Astrocyte (in vitro differentiated cells and primary cell): ENCODE data around the gene TRPM8. TPM values are rescaled to one million over a fixed set of nuclear protein-coding genes. Genes with fewer than 3 reads are reported as not detected.

ENCODE experiments used
- DNase-seq: peaks from one replicate; pipeline ENCODE4 v3.0.0-alpha.2; 2010; ENCODE audit warnings: low read depth
- FAIRE-seq: peaks from 2 replicates; lab custom pipeline; 2011; peaks lifted over from hg19 to GRCh38; lab: Jason Lieb, UNC
- H2AFZ ChIP-seq: 2 replicates; pipeline ENCODE4 v1.6.0; 2012; ENCODE audit warnings: low read depth, low read length, inconsistent platforms
- H3K27ac ChIP-seq: 2 replicates; pipeline ENCODE4 v1.5.1; 2011; ENCODE audit warnings: low read depth, low read length, inconsistent platforms
- H3K27me3 ChIP-seq: 2 replicates; pipeline ENCODE4 v1.6.0; 2011; ENCODE audit warnings: low read length, inconsistent platforms; ENCODE audit not compliant: insufficient read depth
- H3K36me3 ChIP-seq: 2 replicates; pipeline ENCODE4 v1.5.1; 2011; ENCODE audit warnings: low read length, inconsistent platforms; ENCODE audit not compliant: insufficient read depth
- H3K4me1 ChIP-seq: 2 replicates; pipeline ENCODE4 v1.5.1; 2011; ENCODE audit warnings: low read length, inconsistent platforms; ENCODE audit not compliant: insufficient read depth
- H3K4me2 ChIP-seq: 2 replicates; pipeline ENCODE4 v1.6.0; 2012; ENCODE audit warnings: low read length, inconsistent platforms
- H3K4me3 ChIP-seq: 2 replicates; pipeline ENCODE4 v1.5.1; 2011; ENCODE audit warnings: low read depth, mild to moderate bottlenecking, low read length, inconsistent platforms; ENCODE audit not compliant: insufficient read depth
- H3K79me2 ChIP-seq: 2 replicates; pipeline ENCODE4 v1.6.0; 2012; ENCODE audit warnings: mild to moderate bottlenecking, low read length, inconsistent platforms; ENCODE audit not compliant: insufficient read depth
- H3K9ac ChIP-seq: 2 replicates; pipeline ENCODE4 v1.6.0; 2012; ENCODE audit warnings: mild to moderate bottlenecking, low read length, inconsistent platforms
- H3K9me3 ChIP-seq: 2 replicates; pipeline ENCODE4 v1.5.1; 2012; ENCODE audit warnings: low read depth, mild to moderate bottlenecking, low read length, inconsistent platforms; ENCODE audit not compliant: insufficient read depth
- H4K20me1 ChIP-seq: 2 replicates; pipeline ENCODE4 v1.6.0; 2012; ENCODE audit warnings: low read length, inconsistent platforms; ENCODE audit not compliant: insufficient read depth
- H3K27ac Mint-ChIP-seq: one replicate; pipeline ENCODE4 v1.8.0; 2021; ENCODE audit warnings: mild to moderate bottlenecking, mixed read lengths; ENCODE audit not compliant: unreplicated experiment
- H3K27me3 Mint-ChIP-seq: one replicate; pipeline ENCODE4 v1.8.0; 2021; ENCODE audit warnings: low read depth, mixed read lengths; ENCODE audit not compliant: unreplicated experiment
- H3K36me3 Mint-ChIP-seq: one replicate; pipeline ENCODE4 v1.8.0; 2021; ENCODE audit warnings: low read depth, mixed read lengths; ENCODE audit not compliant: unreplicated experiment
- H3K4me1 Mint-ChIP-seq: one replicate; pipeline ENCODE4 v1.8.0; 2021; ENCODE audit warnings: low read depth, mixed read lengths; ENCODE audit not compliant: unreplicated experiment
- H3K4me3 Mint-ChIP-seq: one replicate; pipeline ENCODE4 v1.8.0; 2021; ENCODE audit warnings: mild to moderate bottlenecking, moderate library complexity, mixed read lengths; ENCODE audit not compliant: unreplicated experiment
- H3K9me3 Mint-ChIP-seq: one replicate; pipeline ENCODE4 v1.8.0; 2021; ENCODE audit warnings: mild to moderate bottlenecking, mixed read lengths; ENCODE audit not compliant: unreplicated experiment
- EZH2 ChIP-seq: IDR thresholded peaks from 2 replicates; pipeline ENCODE4 v1.6.1; 2012; ENCODE audit warnings: mild to moderate bottlenecking, low read length, inconsistent platforms; ENCODE audit not compliant: insufficient read depth
- total RNA-seq: library from RNA; stranded (reverse); gene quantifications from 2 replicates; pipeline ENCODE4 v1.2.1, GENCODE V29; 2021
- TF ChIP-seq, protein P1 (sequence below): IDR thresholded peaks from 2 replicates; pipeline ENCODE4 v1.5.1; 2011; ENCODE audit warnings: low read depth, mild to moderate bottlenecking, inconsistent platforms, low read length, moderate library complexity; ENCODE audit not compliant: insufficient read depth

The TRPM8 gene
- total RNA-seq, 1 donor from 2014 or later = 0.95 TPM

DNA sequence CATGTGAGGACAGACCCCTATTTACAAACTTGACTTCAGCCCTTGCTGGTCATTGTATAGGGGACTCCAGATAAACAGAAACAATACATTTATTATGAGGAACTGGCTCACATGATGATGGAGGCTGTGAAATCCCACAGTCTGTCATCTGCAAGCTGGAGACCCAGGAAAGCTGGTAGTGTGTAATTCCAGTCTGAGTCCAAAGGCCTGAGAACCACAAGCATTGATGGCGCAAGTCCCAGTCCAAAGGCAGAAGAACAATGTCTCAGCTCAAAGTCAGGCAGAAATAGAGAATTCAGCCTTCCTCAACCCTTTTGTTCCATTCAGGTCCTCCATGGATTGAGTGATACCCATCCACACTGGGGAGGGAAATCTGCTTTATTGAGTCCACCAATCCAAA lies 105.3 kb downstream of the TRPM8 start:
- no peak for FAIRE-seq
- no peak overlapping the region for H3K9ac ChIP-seq
- H3K4me2 ChIP-seq = no peak overlapping the region
- peaks cover 13% of the 10 kb centered on the region for H3K4me1 ChIP-seq
- H3K9me3 Mint-ChIP-seq = peaks cover 16% of the 10 kb centered on the region
- H3K9me3 ChIP-seq = peaks cover 4% of the 10 kb centered on the region
- peak; percentile 13 for DNase-seq
- H3K27me3 ChIP-seq = no peaks in the 10 kb centered on the region
- H3K27ac Mint-ChIP-seq = no peak overlapping the region
- H3K4me3 ChIP-seq = no peak overlapping the region
- no peaks in the 10 kb centered on the region for H3K79me2 ChIP-seq
- H3K36me3 Mint-ChIP-seq = peaks cover 4% of the 10 kb centered on the region
- H2AFZ ChIP-seq = no peak overlapping the region
- TF ChIP-seq, protein P1, sequence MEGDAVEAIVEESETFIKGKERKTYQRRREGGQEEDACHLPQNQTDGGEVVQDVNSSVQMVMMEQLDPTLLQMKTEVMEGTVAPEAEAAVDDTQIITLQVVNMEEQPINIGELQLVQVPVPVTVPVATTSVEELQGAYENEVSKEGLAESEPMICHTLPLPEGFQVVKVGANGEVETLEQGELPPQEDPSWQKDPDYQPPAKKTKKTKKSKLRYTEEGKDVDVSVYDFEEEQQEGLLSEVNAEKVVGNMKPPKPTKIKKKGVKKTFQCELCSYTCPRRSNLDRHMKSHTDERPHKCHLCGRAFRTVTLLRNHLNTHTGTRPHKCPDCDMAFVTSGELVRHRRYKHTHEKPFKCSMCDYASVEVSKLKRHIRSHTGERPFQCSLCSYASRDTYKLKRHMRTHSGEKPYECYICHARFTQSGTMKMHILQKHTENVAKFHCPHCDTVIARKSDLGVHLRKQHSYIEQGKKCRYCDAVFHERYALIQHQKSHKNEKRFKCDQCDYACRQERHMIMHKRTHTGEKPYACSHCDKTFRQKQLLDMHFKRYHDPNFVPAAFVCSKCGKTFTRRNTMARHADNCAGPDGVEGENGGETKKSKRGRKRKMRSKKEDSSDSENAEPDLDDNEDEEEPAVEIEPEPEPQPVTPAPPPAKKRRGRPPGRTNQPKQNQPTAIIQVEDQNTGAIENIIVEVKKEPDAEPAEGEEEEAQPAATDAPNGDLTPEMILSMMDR = no peak
- no peak for TF ChIP-seq EZH2
- H3K36me3 ChIP-seq = no peaks in the 10 kb centered on the region
- H4K20me1 ChIP-seq = no peaks in the 10 kb centered on the region
- H3K4me3 Mint-ChIP-seq = no peak overlapping the region
- peaks cover 5% of the 10 kb centered on the region for H3K4me1 Mint-ChIP-seq
- no peak overlapping the region for H3K27ac ChIP-seq
- H3K27me3 Mint-ChIP-seq = peaks cover 11% of the 10 kb centered on the region

DNA sequence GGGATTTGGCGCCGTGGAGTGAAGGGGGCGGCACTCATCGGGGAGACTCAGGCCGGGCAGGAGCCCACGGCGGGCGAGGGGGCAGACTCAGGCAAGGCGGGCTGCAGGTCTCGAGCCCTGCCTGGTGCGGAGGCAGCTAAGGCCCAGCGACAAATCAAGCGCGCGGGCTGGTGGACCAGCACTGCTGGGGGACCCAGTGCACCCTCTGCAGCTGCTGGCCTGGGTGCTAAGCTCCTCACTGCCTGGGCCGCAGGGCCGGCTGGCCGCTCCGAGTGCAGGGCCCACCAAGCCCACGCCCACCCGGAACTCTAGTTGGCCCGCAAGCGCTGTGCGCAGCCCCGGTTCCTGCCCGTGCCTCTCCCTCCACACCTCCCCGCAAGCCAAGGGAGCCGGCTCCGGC lies 107.1 kb downstream of the TRPM8 start:
- H3K36me3 ChIP-seq = no peaks in the 10 kb centered on the region
- H3K4me3 Mint-ChIP-seq = no peak overlapping the region
- peaks cover 4% of the 10 kb centered on the region for H3K36me3 Mint-ChIP-seq
- peaks cover 19% of the 10 kb centered on the region for H3K9me3 Mint-ChIP-seq
- no peak overlapping the region for H3K4me2 ChIP-seq
- no peaks in the 10 kb centered on the region for H3K79me2 ChIP-seq
- H2AFZ ChIP-seq = no peak overlapping the region
- TF ChIP-seq, protein P1 = no peak
- TF ChIP-seq EZH2 = no peak
- peaks cover 8% of the 10 kb centered on the region for H3K4me1 Mint-ChIP-seq
- peaks cover 16% of the 10 kb centered on the region for H3K27me3 Mint-ChIP-seq
- no peak overlapping the region for H3K27ac Mint-ChIP-seq
- H3K9ac ChIP-seq = no peak overlapping the region
- H3K4me1 ChIP-seq = peaks cover 13% of the 10 kb centered on the region
- no peak for FAIRE-seq
- no peak for DNase-seq
- H4K20me1 ChIP-seq = no peaks in the 10 kb centered on the region
- no peaks in the 10 kb centered on the region for H3K27me3 ChIP-seq
- H3K4me3 ChIP-seq = no peak overlapping the region
- H3K9me3 ChIP-seq = peaks cover 4% of the 10 kb centered on the region
- H3K27ac ChIP-seq = no peak overlapping the region

DNA sequence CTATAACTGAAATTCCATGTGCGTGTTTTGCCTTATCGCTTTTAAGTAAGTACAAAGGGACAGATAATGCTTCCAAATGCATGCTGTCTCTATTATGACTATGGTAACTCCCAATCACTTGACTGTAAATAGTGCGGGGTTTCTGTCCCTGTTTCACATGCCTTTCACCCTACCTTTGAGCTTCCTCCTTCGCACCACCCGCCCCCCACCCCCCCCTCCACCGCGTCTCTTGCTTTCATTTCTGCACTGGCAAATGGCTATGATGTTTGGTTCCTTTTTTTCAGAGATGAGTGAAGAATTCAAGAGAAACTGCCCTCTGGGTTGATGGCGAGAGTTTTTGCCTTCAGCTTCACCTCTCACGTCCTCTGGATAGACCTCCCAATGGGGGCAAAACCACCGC lies 108.3 kb downstream of the TRPM8 start:
- Mint-ChIP-seq H3K9me3 (peaks cover 19% of the 10 kb centered on the region), H3K27me3 (peaks cover 16% of the 10 kb centered on the region), H3K4me3 (no peak overlapping the region), H3K36me3 (peaks cover 4% of the 10 kb centered on the region), H3K4me1 (peaks cover 8% of the 10 kb centered on the region), H3K27ac (no peak overlapping the region)
- Histone ChIP-seq H2AFZ (no peak overlapping the region), H3K79me2 (no peaks in the 10 kb centered on the region), H3K27ac (no peak overlapping the region), H3K4me1 (peaks cover 13% of the 10 kb centered on the region), H3K36me3 (no peaks in the 10 kb centered on the region), H3K27me3 (no peaks in the 10 kb centered on the region), H3K4me2 (peak overlapping the region; percentile 79), H3K9ac (no peak overlapping the region), H3K4me3 (peak overlapping the region; percentile 43), H3K9me3 (peaks cover 4% of the 10 kb centered on the region), H4K20me1 (no peaks in the 10 kb centered on the region)
- DNase-seq = no peak
- no peak for TF ChIP-seq EZH2
- TF ChIP-seq, protein P1 = no peak
- FAIRE-seq = no peak
